ENCODE measurements around the gene ERC2.

The ERC2 gene

DNA sequence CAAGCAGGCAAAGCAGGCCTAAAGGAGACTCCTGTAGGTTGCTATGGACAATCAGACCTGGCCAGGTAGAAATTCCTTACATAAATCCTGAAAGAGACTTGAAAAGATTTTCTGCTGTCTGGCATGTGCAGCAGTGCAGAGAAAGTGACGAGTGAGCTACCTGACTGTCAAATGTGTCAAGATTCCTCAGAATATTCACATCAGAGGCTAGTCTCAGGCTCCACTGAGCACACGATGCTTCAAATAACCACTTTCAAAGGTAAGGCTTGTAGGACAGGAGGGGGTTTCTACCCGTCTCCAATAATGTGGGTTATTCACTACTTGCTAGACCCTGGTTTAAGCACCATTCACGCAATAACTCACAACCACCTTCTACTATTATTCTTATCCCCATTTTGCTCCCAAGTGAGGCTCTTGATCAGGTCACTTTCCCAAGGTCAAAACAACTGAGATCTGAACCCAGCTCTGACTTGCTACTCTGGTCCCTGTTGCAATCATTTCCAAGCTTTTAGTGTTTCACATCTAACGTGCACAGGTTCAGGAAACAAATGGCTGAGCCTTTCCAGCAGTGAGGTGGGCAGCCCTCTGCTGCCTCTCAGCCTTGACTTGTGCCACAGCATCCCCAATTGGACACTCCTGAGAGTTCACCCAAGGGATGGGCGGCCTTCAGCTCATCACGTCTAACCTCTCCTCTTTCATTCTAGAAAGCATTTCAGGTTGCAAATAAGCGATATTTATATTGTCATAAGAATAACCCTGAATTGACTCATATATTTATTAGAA lies 651.3 kb downstream of the ERC2 start:
- H3K23ac ChIP-seq (ENCODE audit: low read length), result no peak overlapping the region

DNA sequence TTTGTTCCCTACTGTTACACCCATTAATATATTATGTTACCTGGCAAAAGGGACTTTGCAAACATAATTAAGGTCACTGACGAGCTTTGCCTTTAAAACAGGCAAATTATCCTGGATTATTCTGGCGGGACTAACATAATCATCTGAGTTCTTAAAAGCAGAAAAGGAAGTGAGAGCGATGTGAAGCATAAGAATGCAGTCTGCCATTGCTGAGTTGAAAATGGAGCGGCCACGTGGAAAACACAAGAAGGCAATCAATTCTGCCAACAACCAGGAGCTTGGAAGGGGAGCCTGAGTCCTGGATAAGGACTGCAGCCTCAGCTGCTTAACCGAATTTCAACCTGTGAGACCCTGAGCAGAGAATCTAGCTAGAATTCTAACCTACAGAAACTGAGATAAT lies 653.0 kb downstream of the ERC2 start:
- no peaks in the 10 kb centered on the region for H3K4me1 ChIP-seq (ENCODE audit: control insufficient read depth in 1 of 2, insufficient read depth in 2 of 2, low read length in 2 of 2)
- H3K18ac ChIP-seq (ENCODE audit: low read length), result no peak overlapping the region
- no peak overlapping the region for H2BK12ac ChIP-seq (ENCODE audit: low read length)
- no peak overlapping the region for H2AK5ac ChIP-seq (ENCODE audit: low read length)
- H2BK120ac ChIP-seq (ENCODE audit: insufficient read depth, low read length, poor library complexity), result no peak overlapping the region
- no peak overlapping the region for H3K9ac ChIP-seq (ENCODE audit: low read length)
- no peaks in the 10 kb centered on the region for H3K79me1 ChIP-seq (ENCODE audit: low read length)
- no peak overlapping the region for H3K4me3 ChIP-seq (ENCODE audit: low read depth, low read length)
- no peak overlapping the region for H2AFZ ChIP-seq (ENCODE audit: insufficient read depth, low read length, poor library complexity)
- no peak overlapping the region for H4K8ac ChIP-seq (ENCODE audit: low read depth, low read length)
- H3K9me3 ChIP-seq (ENCODE audit: insufficient read depth, low read depth, low read length), result no peaks in the 10 kb centered on the region
- H4K12ac ChIP-seq (ENCODE audit: low read depth, low read length), result no peak overlapping the region
- H3K4me2 ChIP-seq (ENCODE audit: low read length), result no peak overlapping the region
- H3K79me2 ChIP-seq (ENCODE audit: control insufficient read depth, insufficient read depth, low read length, poor library complexity), result no peaks in the 10 kb centered on the region
- H3K14ac ChIP-seq (ENCODE audit: low read length), result no peak overlapping the region
- H4K91ac ChIP-seq (ENCODE audit: low read depth, low read length), result no peak overlapping the region
- WGBS (ENCODE audit: extremely low coverage, insufficient coverage, insufficient read length), result no CpG with 5 or more reads among the region's 6 CpGs
- no peak overlapping the region for H2BK5ac ChIP-seq (ENCODE audit: low read depth, low read length, poor library complexity)
- no peaks in the 10 kb centered on the region for H3K36me3 ChIP-seq (ENCODE audit: control insufficient read depth in 1 of 2, insufficient read depth in 2 of 2, low read length in 2 of 2)
- H3K23ac ChIP-seq (ENCODE audit: low read length), result no peak overlapping the region
- H3K4ac ChIP-seq (ENCODE audit: low read depth, low read length), result no peak overlapping the region
- no peaks in the 10 kb centered on the region for H3K27me3 ChIP-seq (ENCODE audit: insufficient read depth, low read length)
- DNase-seq, result no peak
- H3K27ac ChIP-seq (ENCODE audit: low read depth, low read length), result no peak overlapping the region

More for the DNA sequence above, 651.3 kb downstream of the ERC2 start:
- Histone ChIP-seq H3K27ac (ENCODE audit: low read depth, low read length) (no peak overlapping the region), H3K14ac (ENCODE audit: low read length) (no peak overlapping the region), H3K4me3 (ENCODE audit: low read depth, low read length) (no peak overlapping the region), H2AK5ac (ENCODE audit: low read length) (no peak overlapping the region), H4K12ac (ENCODE audit: low read depth, low read length) (no peak overlapping the region), H2BK120ac (ENCODE audit: insufficient read depth, low read length, poor library complexity) (no peak overlapping the region), H3K27me3 (ENCODE audit: insufficient read depth, low read length) (no peaks in the 10 kb centered on the region), H3K4me2 (ENCODE audit: low read length) (no peak overlapping the region), H4K91ac (ENCODE audit: low read depth, low read length) (no peak overlapping the region), H3K79me1 (ENCODE audit: low read length) (no peaks in the 10 kb centered on the region), H2BK12ac (ENCODE audit: low read length) (no peak overlapping the region), H3K36me3 (ENCODE audit: control insufficient read depth in 1 of 2, insufficient read depth in 2 of 2, low read length in 2 of 2) (no peaks in the 10 kb centered on the region), H3K4ac (ENCODE audit: low read depth, low read length) (no peak overlapping the region), H3K9me3 (ENCODE audit: insufficient read depth, low read depth, low read length) (no peaks in the 10 kb centered on the region), H2AFZ (ENCODE audit: insufficient read depth, low read length, poor library complexity) (no peak overlapping the region), H3K4me1 (ENCODE audit: control insufficient read depth in 1 of 2, insufficient read depth in 2 of 2, low read length in 2 of 2) (no peaks in the 10 kb centered on the region), H3K9ac (ENCODE audit: low read length) (no peak overlapping the region), H3K79me2 (ENCODE audit: control insufficient read depth, insufficient read depth, low read length, poor library complexity) (no peaks in the 10 kb centered on the region), H3K18ac (ENCODE audit: low read length) (no peak overlapping the region), H2BK5ac (ENCODE audit: low read depth, low read length, poor library complexity) (no peak overlapping the region), H4K8ac (ENCODE audit: low read depth, low read length) (no peak overlapping the region)
- no CpG with 5 or more reads among the region's 8 CpGs for WGBS (ENCODE audit: extremely low coverage, insufficient coverage, insufficient read length)
- peak in 1 of 2 donors; percentile 7 for DNase-seq

DNA sequence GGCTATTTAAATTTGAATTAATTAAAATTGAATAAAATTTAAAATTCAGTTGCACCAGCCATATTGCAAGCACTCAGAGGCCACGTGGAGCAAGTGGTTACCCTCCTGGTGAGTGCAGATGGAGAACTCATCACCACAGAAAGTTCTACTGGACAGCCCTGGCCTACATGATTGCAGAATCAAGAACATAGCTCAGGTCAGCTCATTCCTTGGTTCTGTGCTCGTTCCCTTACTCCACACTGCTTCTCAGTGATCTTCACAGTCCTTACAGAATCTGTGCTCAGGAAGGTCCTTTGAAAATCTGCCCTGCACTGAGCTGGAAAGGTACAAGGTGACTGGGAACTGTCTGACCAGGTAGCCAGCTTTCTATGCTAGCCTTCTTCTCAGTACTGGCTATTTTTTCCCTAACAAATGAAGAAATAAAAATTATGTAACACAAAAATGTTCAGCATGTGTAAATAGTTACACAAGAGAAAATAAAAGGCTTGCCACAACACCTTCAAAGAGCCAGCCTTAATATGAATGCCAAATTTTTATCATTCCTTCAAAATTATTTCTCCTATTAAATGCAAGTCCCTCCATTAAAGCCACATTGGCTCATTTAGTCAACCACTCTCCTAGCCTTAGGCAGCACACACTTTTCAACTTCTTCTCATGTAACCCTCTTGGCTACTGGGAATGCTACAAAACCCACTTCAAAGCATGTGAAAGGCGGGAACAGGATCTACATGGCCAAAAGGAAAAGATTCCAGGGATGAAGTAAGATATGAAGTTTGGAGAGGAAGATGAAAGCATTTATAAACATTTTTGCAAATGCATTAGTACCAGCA lies 654.8 kb downstream of the ERC2 start:
- Histone ChIP-seq H3K4me3 (ENCODE audit: low read depth, low read length) (no peak overlapping the region), H4K91ac (ENCODE audit: low read depth, low read length) (no peak overlapping the region), H3K36me3 (ENCODE audit: control insufficient read depth in 1 of 2, insufficient read depth in 2 of 2, low read length in 2 of 2) (no peaks in the 10 kb centered on the region), H3K27me3 (ENCODE audit: insufficient read depth, low read length) (no peaks in the 10 kb centered on the region), H2BK12ac (ENCODE audit: low read length) (no peak overlapping the region), H4K8ac (ENCODE audit: low read depth, low read length) (no peak overlapping the region), H3K79me1 (ENCODE audit: low read length) (no peaks in the 10 kb centered on the region), H3K14ac (ENCODE audit: low read length) (no peak overlapping the region), H3K79me2 (ENCODE audit: control insufficient read depth, insufficient read depth, low read length, poor library complexity) (no peaks in the 10 kb centered on the region), H2BK120ac (ENCODE audit: insufficient read depth, low read length, poor library complexity) (no peak overlapping the region), H3K4me2 (ENCODE audit: low read length) (no peak overlapping the region), H4K12ac (ENCODE audit: low read depth, low read length) (no peak overlapping the region), H2AK5ac (ENCODE audit: low read length) (no peak overlapping the region), H2BK5ac (ENCODE audit: low read depth, low read length, poor library complexity) (no peak overlapping the region), H3K27ac (ENCODE audit: low read depth, low read length) (no peak overlapping the region), H3K9ac (ENCODE audit: low read length) (no peak overlapping the region), H3K18ac (ENCODE audit: low read length) (no peak overlapping the region), H3K4ac (ENCODE audit: low read depth, low read length) (no peak overlapping the region), H2AFZ (ENCODE audit: insufficient read depth, low read length, poor library complexity) (no peak overlapping the region), H3K4me1 (ENCODE audit: control insufficient read depth in 1 of 2, insufficient read depth in 2 of 2, low read length in 2 of 2) (no peaks in the 10 kb centered on the region), H3K9me3 (ENCODE audit: insufficient read depth, low read depth, low read length) (no peaks in the 10 kb centered on the region), H3K23ac (ENCODE audit: low read length) (no peak overlapping the region)
- WGBS (ENCODE audit: extremely low coverage, insufficient coverage, insufficient read length), result no CpG with 5 or more reads among the region's 3 CpGs
- DNase-seq, result no peak

DNA sequence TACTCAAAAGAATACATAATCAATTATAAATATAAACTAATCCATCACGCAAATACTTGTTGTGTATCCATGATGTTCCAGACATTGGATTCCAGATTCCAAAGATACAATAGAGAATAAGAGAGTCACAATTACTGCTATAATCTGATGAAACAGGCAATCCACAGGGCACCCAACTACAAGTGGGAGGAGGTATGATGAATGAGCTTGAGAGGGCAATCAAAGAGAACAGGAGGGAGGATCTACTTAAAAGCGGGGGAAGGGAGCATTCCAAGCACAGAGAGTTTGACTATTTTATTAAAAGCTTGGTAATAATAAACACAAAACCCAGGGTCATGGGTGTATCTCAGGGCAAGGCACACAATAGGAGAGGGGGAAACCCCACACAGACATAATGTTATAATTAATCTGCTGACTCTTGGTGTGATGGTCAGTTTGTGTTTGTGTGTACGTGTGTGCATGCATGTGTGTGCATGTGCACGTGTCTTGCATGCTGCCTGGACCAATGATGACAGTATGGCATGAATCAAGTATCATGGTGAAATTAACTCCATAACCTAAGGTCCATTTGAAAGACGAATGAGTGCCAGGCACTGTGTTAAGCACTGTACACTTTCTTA lies 655.8 kb downstream of the ERC2 start:
- Histone ChIP-seq H2AFZ (ENCODE audit: insufficient read depth, low read length, poor library complexity) (no peak overlapping the region), H3K14ac (ENCODE audit: low read length) (no peak overlapping the region), H2BK12ac (ENCODE audit: low read length) (no peak overlapping the region), H3K4me1 (ENCODE audit: control insufficient read depth in 1 of 2, insufficient read depth in 2 of 2, low read length in 2 of 2) (no peaks in the 10 kb centered on the region), H3K9me3 (ENCODE audit: insufficient read depth, low read depth, low read length) (no peaks in the 10 kb centered on the region), H3K23ac (ENCODE audit: low read length) (no peak overlapping the region), H3K36me3 (ENCODE audit: control insufficient read depth in 1 of 2, insufficient read depth in 2 of 2, low read length in 2 of 2) (no peaks in the 10 kb centered on the region), H3K4me3 (ENCODE audit: low read depth, low read length) (peak overlapping the region; percentile 62), H4K12ac (ENCODE audit: low read depth, low read length) (no peak overlapping the region), H4K8ac (ENCODE audit: low read depth, low read length) (no peak overlapping the region), H3K27me3 (ENCODE audit: insufficient read depth, low read length) (no peaks in the 10 kb centered on the region), H2AK5ac (ENCODE audit: low read length) (no peak overlapping the region), H3K79me2 (ENCODE audit: control insufficient read depth, insufficient read depth, low read length, poor library complexity) (no peaks in the 10 kb centered on the region), H3K4ac (ENCODE audit: low read depth, low read length) (no peak overlapping the region), H3K9ac (ENCODE audit: low read length) (no peak overlapping the region), H4K91ac (ENCODE audit: low read depth, low read length) (no peak overlapping the region), H2BK5ac (ENCODE audit: low read depth, low read length, poor library complexity) (no peak overlapping the region), H3K79me1 (ENCODE audit: low read length) (no peaks in the 10 kb centered on the region), H2BK120ac (ENCODE audit: insufficient read depth, low read length, poor library complexity) (no peak overlapping the region), H3K27ac (ENCODE audit: low read depth, low read length) (no peak overlapping the region), H3K18ac (ENCODE audit: low read length) (no peak overlapping the region), H3K4me2 (ENCODE audit: low read length) (no peak overlapping the region)
- DNase-seq, result no peak
- WGBS (ENCODE audit: extremely low coverage, insufficient coverage, insufficient read length), result no CpG with 5 or more reads among the region's 5 CpGs
